Medulla oblongata (tissue), 1 donor: ENCODE results near the gene SEMA3E.

Source experiments
- DNase-seq: peaks from one replicate; pipeline ENCODE4 v3.0.0-alpha.2; 2015; ENCODE audit errors: extremely low spot score

SEMA3E gene

DNA sequence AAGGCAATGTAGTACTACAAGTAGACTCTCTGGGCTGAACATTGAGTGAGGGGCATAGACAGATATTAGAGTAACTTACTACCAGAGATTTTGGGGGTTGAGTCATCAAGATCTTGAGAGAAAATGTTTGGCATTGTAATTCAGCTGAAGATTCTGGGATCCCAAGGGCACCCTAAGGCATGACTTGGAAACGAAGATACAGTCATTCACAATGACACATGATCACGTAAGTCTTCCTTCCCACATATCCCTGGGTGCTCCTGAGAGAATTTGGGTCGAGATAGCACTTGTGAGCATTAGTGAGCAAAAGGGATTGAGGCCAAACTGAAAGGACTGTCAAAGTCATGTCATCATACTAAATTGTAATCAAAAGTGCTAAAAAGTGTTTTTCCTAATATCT is 293.8 kb downstream of the SEMA3E start:
- no peak for DNase-seq

DNA sequence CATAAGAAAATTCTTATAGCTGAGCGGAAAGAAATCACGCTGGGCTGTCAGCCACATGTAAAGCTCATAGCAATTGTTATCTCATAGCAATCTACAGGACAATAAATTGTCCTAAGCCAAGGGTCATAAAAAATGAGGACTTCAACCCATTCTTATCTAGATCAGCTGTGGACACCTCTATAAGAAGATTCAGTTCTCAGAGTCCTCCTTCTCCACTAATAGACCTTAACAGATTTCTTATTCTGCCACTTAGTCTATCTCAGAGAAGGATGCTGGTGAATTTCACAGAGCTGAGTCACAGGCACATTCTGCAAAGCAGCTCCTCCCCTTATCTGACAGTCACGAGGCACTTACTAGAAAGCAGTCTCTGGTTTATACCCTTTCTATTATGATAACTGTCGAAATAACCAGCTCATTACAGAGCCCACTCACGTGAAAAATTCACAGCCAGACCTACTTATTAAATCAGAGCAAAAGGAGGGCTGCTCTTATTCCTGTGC is 300.9 kb downstream of the SEMA3E start:
- no peak for DNase-seq

DNA sequence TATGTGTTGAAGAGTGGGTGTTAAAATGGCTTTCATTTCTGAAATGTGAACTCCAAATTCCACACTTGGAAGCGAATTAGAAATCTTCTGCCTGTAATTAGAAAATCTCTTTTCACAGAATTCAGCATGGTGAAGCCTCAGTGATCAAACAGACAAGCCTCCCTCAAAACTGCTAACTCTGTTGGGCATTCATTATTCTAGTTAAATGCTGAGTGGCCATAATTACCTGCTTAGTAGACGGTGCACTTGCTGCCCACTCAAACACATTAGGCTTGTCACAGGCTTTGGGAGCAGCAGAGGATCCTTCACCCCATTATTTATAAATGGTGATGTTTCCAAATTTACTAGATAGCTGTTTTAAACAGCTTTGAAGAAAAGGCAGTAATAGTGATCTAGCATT is 309.0 kb downstream of the SEMA3E start:
- DNase-seq = no peak

DNA sequence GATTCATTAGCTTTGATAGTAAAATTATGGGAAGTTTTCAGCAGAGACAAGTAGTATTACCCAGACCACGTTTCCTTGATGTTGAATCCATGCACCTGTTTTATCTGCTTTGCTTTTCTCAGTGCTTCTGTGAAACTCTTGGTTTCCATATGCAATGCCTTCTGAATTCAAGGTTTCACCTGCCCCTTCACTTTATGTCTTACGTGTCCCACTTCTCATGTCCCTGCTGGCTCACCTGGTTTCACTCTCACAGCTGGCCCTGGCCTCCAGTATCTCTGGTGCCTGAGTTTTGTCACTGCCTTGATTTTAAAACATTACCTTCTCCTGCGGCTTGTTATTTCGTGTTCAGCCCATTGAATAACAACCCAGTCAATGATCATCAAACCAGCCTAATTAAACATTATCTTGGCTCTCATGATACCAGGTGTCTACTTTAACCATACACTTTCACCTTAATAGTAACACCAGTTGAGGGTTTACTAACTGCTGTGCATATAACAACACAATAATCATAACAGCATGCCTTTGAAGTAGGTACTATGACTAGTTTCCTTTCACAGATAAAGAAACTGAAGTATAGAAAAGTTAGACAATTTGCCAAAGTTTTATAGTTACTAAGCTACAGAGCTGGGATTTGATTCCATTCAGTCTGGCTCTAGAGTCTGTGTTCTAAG is 310.5 kb downstream of the SEMA3E start:
- no peak for DNase-seq

DNA sequence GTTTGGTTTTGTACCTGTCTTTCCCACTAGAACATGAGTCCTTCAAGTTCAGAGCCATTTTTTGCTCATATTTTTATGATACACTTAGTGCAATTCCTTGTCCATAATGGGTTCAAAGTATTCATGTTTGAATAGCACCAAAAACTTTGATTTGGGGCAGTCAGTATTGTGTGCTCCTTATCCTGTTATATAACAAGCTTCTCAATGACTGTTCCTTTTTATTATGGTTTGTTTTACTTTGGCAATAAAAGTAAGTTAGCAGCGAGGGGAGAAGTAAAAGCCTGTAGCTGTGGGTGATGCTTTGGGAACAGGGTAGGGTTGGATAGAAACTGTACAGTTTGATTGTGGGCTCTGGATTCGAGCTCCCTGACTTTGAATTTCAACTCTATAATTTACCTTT is 311.9 kb downstream of the SEMA3E start:
- no peak for DNase-seq

DNA sequence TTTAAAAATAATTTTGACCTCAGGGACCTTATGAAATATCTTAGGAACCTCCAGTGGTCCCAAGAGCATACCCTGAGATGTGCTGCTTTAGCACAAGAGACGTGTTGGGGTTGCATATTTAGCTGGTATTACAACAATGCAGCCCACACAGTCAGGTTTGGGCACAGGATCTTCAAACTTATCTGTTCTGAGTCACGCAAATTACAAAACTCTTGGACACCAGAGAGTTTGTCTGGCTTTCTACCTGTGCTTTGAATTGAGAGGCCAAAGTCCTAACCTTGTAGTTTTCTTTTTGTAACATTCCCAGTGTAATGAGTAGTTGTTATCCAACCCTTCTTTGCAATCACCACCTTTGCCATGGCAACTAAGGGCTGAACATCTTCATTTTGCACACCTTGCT is 322.7 kb downstream of the SEMA3E start:
- no peak for DNase-seq

DNA sequence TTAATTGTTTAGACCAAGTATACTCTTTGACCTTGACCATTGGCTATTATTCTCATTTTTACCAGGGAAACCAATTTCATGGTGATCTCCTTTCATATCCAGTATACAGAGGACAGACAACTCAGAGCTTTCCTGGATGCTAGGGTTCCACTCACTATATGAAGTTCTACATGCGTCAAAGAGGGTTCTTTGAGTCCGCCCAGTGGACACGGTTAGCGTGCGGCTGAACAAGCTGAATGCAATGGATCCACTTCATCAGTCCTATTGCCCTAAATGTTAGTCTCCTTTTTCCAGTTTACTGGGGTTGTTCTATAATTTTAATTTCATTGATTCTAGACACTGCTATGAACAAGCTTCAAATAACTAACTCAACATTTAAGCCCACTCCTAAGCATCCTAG is 323.9 kb downstream of the SEMA3E start:
- DNase-seq = no peak

DNA sequence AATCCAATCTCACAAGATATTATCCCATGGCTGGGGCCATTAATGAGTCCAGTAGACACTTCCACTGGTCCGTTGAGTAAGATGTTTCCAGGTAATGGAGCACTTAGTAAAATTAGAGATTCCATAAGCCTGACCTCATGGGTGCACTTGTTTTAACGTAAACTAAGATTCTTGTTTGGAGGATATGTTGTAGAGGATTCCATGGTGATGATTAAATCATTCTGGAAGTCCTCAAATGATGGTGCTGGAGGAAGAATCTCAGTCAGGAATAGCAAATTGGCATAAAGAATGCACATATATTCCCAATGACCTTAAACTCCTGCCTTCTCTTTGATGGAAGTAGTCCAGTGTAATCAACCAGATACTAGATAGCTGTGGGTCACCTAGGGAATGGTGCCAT is 324.3 kb downstream of the SEMA3E start:
- DNase-seq = no peak

DNA sequence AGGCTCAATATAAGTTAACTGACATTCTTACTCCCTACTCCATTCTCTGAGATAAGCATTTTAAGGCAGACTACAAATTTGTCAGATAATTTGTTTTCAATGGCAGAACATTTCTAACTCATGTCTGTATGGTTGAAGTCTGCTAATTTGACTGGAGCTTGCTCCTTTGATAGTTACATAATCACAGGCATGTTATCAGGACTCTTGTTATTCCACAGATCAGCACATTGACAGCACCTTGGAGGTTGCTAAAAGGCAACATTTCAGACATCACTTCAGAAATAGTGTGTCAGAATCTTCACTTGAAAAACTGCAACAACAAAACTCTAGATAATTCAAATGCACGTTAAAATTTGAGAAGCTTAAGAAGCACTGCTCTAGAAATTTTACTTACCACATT is 327.9 kb downstream of the SEMA3E start:
- no peak for DNase-seq

DNA sequence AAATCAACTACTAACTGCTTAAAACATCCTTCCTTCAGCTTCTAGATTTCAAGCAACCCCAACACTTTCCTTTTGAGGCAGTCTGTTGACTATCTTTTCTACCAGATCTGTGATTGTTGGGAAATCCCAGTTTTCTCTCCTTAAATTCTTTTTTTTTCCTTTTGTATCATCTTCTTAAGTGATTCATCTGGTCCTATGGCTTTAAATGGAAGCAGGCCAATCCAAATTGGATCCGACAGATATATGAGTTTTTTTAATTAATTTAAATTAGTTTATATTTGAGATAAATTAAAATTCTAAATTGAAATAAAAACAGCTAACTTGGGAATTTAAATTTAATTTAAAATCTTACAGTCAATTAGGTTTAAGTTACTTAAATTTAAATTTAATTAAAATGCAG is 335.0 kb downstream of the SEMA3E start:
- no peak for DNase-seq
